ENCODE measurements around the gene PDE6H. TPM values are rescaled to one million over a fixed set of nuclear protein-coding genes. Genes with fewer than 3 reads are reported as not detected.

Gene PDE6H
- total RNA-seq, 1 donor from 2014 or later = not detected

GRCh38 chr12:14968478-14968877 is 4.4 kb upstream of the PDE6H start:
- DNase-seq (ENCODE audit: low spot score) = no peak
- Mint-ChIP-seq H3K4me1 (ENCODE audit: low read depth) (peaks cover 11% of the 10 kb centered on the region), H3K4me3 (ENCODE audit: unreplicated experiment) (no peak overlapping the region), H3K27me3 (ENCODE audit: low read depth) (no peaks in the 10 kb centered on the region), H3K9me3 (ENCODE audit: low read depth) (peaks cover 4% of the 10 kb centered on the region), H3K36me3 (ENCODE audit: low read depth) (no peaks in the 10 kb centered on the region), H3K27ac (ENCODE audit: unreplicated experiment) (no peak overlapping the region)
- TF ChIP-seq CTCF (IDR thresholded peaks at IDR 0.05) = no peak

- Mint-ChIP-seq H3K4me1 (ENCODE audit: low read depth) (peaks cover 11% of the 10 kb centered on the region), H3K27me3 (ENCODE audit: low read depth) (no peaks in the 10 kb centered on the region), H3K4me3 (ENCODE audit: unreplicated experiment) (no peak overlapping the region), H3K36me3 (ENCODE audit: low read depth) (no peaks in the 10 kb centered on the region), H3K9me3 (ENCODE audit: low read depth) (peaks cover 4% of the 10 kb centered on the region), H3K27ac (ENCODE audit: unreplicated experiment) (no peak overlapping the region)
- DNase-seq (ENCODE audit: low spot score) = no peak
- no peak for TF ChIP-seq CTCF (IDR thresholded peaks at IDR 0.05)
Measured at GRCh38 chr12:14970473-14970872, 2.4 kb upstream of the PDE6H start.

- no peak overlapping the region for H3K27ac Mint-ChIP-seq (ENCODE audit: unreplicated experiment)
- TF ChIP-seq CTCF (IDR thresholded peaks at IDR 0.05) = no peak
- H3K36me3 Mint-ChIP-seq (ENCODE audit: low read depth) = no peaks in the 10 kb centered on the region
- peaks cover 6% of the 10 kb centered on the region for H3K4me1 Mint-ChIP-seq (ENCODE audit: low read depth)
- peaks cover 4% of the 10 kb centered on the region for H3K9me3 Mint-ChIP-seq (ENCODE audit: low read depth)
- no peak overlapping the region for H3K4me3 Mint-ChIP-seq (ENCODE audit: unreplicated experiment)
- DNase-seq (ENCODE audit: low spot score) = no peak
- no peaks in the 10 kb centered on the region for H3K27me3 Mint-ChIP-seq (ENCODE audit: low read depth)
Measured at GRCh38 chr12:14974633-14975032, 1.8 kb downstream of the PDE6H start.

- H3K27ac Mint-ChIP-seq (ENCODE audit: unreplicated experiment) = no peak overlapping the region
- H3K4me3 Mint-ChIP-seq (ENCODE audit: unreplicated experiment) = no peak overlapping the region
- DNase-seq (ENCODE audit: low spot score) = no peak
- H3K4me1 Mint-ChIP-seq (ENCODE audit: low read depth) = peaks cover 4% of the 10 kb centered on the region
- no peaks in the 10 kb centered on the region for H3K27me3 Mint-ChIP-seq (ENCODE audit: low read depth)
- no peaks in the 10 kb centered on the region for H3K36me3 Mint-ChIP-seq (ENCODE audit: low read depth)
- H3K9me3 Mint-ChIP-seq (ENCODE audit: low read depth) = no peaks in the 10 kb centered on the region
- TF ChIP-seq CTCF (IDR thresholded peaks at IDR 0.05) = no peak
Measured at GRCh38 chr12:14975457-14975856, 2.6 kb downstream of the PDE6H start.

GRCh38 chr12:14976658-14977057 is 3.8 kb downstream of the PDE6H start:
- no peaks in the 10 kb centered on the region for H3K27me3 Mint-ChIP-seq (ENCODE audit: low read depth)
- DNase-seq (ENCODE audit: low spot score) = no peak
- no peak overlapping the region for H3K4me3 Mint-ChIP-seq (ENCODE audit: unreplicated experiment)
- no peaks in the 10 kb centered on the region for H3K4me1 Mint-ChIP-seq (ENCODE audit: low read depth)
- no peaks in the 10 kb centered on the region for H3K36me3 Mint-ChIP-seq (ENCODE audit: low read depth)
- TF ChIP-seq CTCF (IDR thresholded peaks at IDR 0.05) = no peak
- no peak overlapping the region for H3K27ac Mint-ChIP-seq (ENCODE audit: unreplicated experiment)
- H3K9me3 Mint-ChIP-seq (ENCODE audit: low read depth) = no peaks in the 10 kb centered on the region
